Measurements from ENCODE around the gene FAM234A. TPM values are rescaled to one million over a fixed set of nuclear protein-coding genes. Genes with fewer than 3 reads are reported as not detected.

Gene FAM234A
- total RNA-seq, 1 donor = 47.4 TPM

- no peak for DNase-seq (ENCODE audit: low read depth in 2 of 3, low spot score in 2 of 3)
These were observed 45.4 kb downstream of the FAM234A start for GRCh38 chr16:280005-280460.

GRCh38 chr16:280552-280951 lies 45.9 kb downstream of the FAM234A start, which contains the start of gene ARHGDIG:
ARHGDIG (plus strand) TSS chr16:280591; CDS start chr16:280681, 90 bp downstream.
- no peak for DNase-seq (ENCODE audit: low read depth in 2 of 3, low spot score in 2 of 3)

GRCh38 chr16:280991-281659 lies 46.5 kb downstream of the FAM234A start:
- DNase-seq (ENCODE audit: low read depth in 2 of 3, low spot score in 2 of 3) = no peak

- no peak for DNase-seq (ENCODE audit: low read depth in 2 of 3, low spot score in 2 of 3)
These were observed 47.1 kb downstream of the FAM234A start for GRCh38 chr16:281660-282255.

- DNase-seq (ENCODE audit: low read depth in 2 of 3, low spot score in 2 of 3) = no peak
These were observed 47.9 kb downstream of the FAM234A start for GRCh38 chr16:282491-282890.

GRCh38 chr16:283033-283805 lies 48.6 kb downstream of the FAM234A start, which contains the start of gene PDIA2:
PDIA2 (plus strand) TSS chr16:283164; CDS start chr16:283170, 6 bp downstream.
- DNase-seq (ENCODE audit: low read depth in 2 of 3, low spot score in 2 of 3) = no peak

- no peak for DNase-seq (ENCODE audit: low read depth in 2 of 3, low spot score in 2 of 3)
These were observed 49.8 kb downstream of the FAM234A start for GRCh38 chr16:284204-285120.

GRCh38 chr16:285146-286055 lies 50.8 kb downstream of the FAM234A start:
- DNase-seq (ENCODE audit: low read depth in 2 of 3, low spot score in 2 of 3) = no peak

GRCh38 chr16:286491-287297 lies 52.1 kb downstream of the FAM234A start:
- no peak for DNase-seq (ENCODE audit: low read depth in 2 of 3, low spot score in 2 of 3)

GRCh38 chr16:287298-287811 lies 52.7 kb downstream of the FAM234A start:
- DNase-seq (ENCODE audit: low read depth in 2 of 3, low spot score in 2 of 3) = no peak

- DNase-seq (ENCODE audit: low read depth in 2 of 3, low spot score in 2 of 3) = no peak
These were observed 53.6 kb downstream of the FAM234A start for GRCh38 chr16:287981-288920.

- DNase-seq (ENCODE audit: low read depth in 2 of 3, low spot score in 2 of 3) = no peak
These were observed 54.9 kb downstream of the FAM234A start for GRCh38 chr16:289395-289997.

GRCh38 chr16:290015-290680 lies 55.5 kb downstream of the FAM234A start:
- DNase-seq (ENCODE audit: low read depth in 2 of 3, low spot score in 2 of 3) = no peak

GRCh38 chr16:290681-291405 lies 56.2 kb downstream of the FAM234A start:
- DNase-seq (ENCODE audit: low read depth in 2 of 3, low spot score in 2 of 3) = no peak

GRCh38 chr16:291539-291938 lies 56.9 kb downstream of the FAM234A start:
- DNase-seq (ENCODE audit: low read depth in 2 of 3, low spot score in 2 of 3) = no peak
